OCI-LY3 (cell line): ENCODE results near the gene AP1S1.
"Not testable (repeated sequence)": the region's sequence is repeated elsewhere in the genome, so short reads cannot be mapped to it uniquely, and the experiment has no call there.

Experiments used
- CTCF ChIP-seq: fragments of 200-600, 300-600 bp; sonication (generic); IDR thresholded peaks from 2 replicates; pipeline ENCODE4 v1.5.1; 2014; ENCODE audit warnings: antibody characterized with exemption, low read length, low read depth
- EZH2phosphoT487 ChIP-seq: fragments of 200-600 bp; shearing (Covaris generic); IDR thresholded peaks from 2 replicates; pipeline ENCODE4 v1.6.1; 2018; ENCODE audit warnings: antibody characterized with exemption, mixed run types, low read depth

- not testable (repeated sequence) for TF ChIP-seq CTCF, EZH2phosphoT487
Observed at GRCh38 chr7:101132626-101133600, 21.4 kb upstream of the AP1S1 start.
